ENCODE measurements around the gene MRPL24.
A peak's percentile ranks its signal among the peaks of the same experiment; 100 is the strongest.

MRPL24 gene

DNA sequence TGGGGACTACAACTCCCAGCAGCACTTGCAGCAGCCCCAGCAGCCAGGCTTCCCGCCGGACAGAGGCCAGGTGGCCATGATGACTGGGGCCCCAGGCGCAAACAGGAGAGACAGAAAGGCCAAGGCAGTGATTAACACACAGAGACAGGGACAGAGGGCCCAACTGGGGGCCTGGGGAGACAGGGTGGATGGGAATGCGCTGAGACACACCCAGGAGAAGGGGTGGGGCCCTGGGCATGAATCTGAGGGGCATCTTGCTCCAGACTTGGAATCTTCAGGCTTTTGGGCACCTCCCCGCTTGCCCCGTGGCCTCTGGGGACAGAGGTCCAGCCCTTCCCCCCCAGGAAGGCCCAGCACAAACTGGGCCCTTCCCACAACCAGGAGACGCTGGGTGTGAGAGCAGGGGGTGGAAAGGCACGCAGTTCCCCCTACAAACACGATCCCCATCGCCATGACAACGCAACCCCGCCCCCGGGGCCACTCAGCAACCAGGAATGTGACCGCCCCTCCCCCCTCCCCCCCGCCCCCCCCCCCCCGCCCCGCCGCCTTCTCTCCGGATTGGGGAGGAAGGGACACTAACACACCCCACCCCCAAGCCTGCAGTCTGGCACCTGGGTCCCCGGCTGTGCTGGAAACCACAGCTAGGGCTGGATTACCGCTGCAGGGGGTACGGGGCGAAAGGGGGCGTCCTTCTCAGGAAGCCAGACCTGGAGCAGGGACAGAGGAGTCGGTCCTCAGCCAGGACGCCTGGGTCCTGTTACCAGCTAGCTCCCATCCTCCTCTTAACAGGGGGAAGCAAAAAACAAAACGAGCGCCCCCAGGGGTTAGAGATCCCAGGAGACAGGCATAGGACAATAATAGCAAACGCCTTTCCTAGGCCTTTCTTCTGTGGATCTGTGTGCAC is 6.1 kb upstream of the MRPL24 start (continued):
- TF ChIP-seq ZNF585B (tag by site-specific recombination; IDR thresholded peaks at IDR 0.05) (no peak), ZNF560 (tag by site-specific recombination; IDR thresholded peaks at IDR 0.05; ENCODE audit: borderline replicate concordance) (no peak), ZNF239 (tag by site-specific recombination; IDR thresholded peaks at IDR 0.05) (no peak), YY1 (tag by site-specific recombination; IDR thresholded peaks at IDR 0.05) (peak; percentile 81), KLF16 (tag by site-specific recombination; IDR thresholded peaks at IDR 0.05) (peak; percentile 69), ZNF138 (tag by site-specific recombination; IDR thresholded peaks at IDR 0.05; ENCODE audit: borderline replicate concordance) (no peak), ZNF24 (tag by site-specific recombination; IDR thresholded peaks at IDR 0.05) (peak; percentile 22; the same call in 1 of the 2 replicates), ZNF707 (tag by site-specific recombination; IDR thresholded peaks at IDR 0.05) (no peak), ZNF133 (tag by site-specific recombination; IDR thresholded peaks at IDR 0.05) (no peak), ZNF596 (tag by site-specific recombination; IDR thresholded peaks at IDR 0.05) (0 out of 2 replicates have a peak, but pooled peaks have one; percentile 10), GFI1B (tag by site-specific recombination; IDR thresholded peaks at IDR 0.05) (no peak), ZNF677 (tag by site-specific recombination; IDR thresholded peaks at IDR 0.05) (no peak), ZNF558 (tag by site-specific recombination; IDR thresholded peaks at IDR 0.05) (no peak), OVOL3 (tag by site-specific recombination; IDR thresholded peaks at IDR 0.05) (no peak), ZNF394 (tag by site-specific recombination; IDR thresholded peaks at IDR 0.05; ENCODE audit: borderline replicate concordance) (peak; percentile 56; the same call in 1 of the 2 replicates), ZNF335 (tag by site-specific recombination; conservative IDR thresholded peaks at IDR 0.05) (peak; percentile 92), ZNF837 (tag by site-specific recombination; IDR thresholded peaks at IDR 0.05) (no peak), ZNF223 (tag by site-specific recombination; IDR thresholded peaks at IDR 0.05) (no peak), ZNF423 (tag by site-specific recombination; IDR thresholded peaks at IDR 0.05) (peak; percentile 88; the same call in 1 of the 2 replicates), ZNF843 (tag by site-specific recombination; IDR thresholded peaks at IDR 0.05) (no peak), HOXC10 (CRISPR knock-in tag; IDR thresholded peaks at IDR 0.05) (no peak), IKZF3 (tag by site-specific recombination; IDR thresholded peaks at IDR 0.05) (peak; percentile 53), ZNF768 (tag by site-specific recombination; IDR thresholded peaks at IDR 0.05) (no peak; the same call in 1 of the 2 replicates), ZNF132 (tag by site-specific recombination; IDR thresholded peaks at IDR 0.05; ENCODE audit: borderline replicate concordance) (no peak), ZNF23 (tag by site-specific recombination; IDR thresholded peaks at IDR 0.05; ENCODE audit: borderline replicate concordance) (no peak), ZNF341 (tag by site-specific recombination; IDR thresholded peaks at IDR 0.05; ENCODE audit: low read depth) (peak; percentile 96), ZNF529 (tag by site-specific recombination; IDR thresholded peaks at IDR 0.05; ENCODE audit: insufficient replicate concordance) (no peak)
- TF ChIP-seq, protein P1, sequence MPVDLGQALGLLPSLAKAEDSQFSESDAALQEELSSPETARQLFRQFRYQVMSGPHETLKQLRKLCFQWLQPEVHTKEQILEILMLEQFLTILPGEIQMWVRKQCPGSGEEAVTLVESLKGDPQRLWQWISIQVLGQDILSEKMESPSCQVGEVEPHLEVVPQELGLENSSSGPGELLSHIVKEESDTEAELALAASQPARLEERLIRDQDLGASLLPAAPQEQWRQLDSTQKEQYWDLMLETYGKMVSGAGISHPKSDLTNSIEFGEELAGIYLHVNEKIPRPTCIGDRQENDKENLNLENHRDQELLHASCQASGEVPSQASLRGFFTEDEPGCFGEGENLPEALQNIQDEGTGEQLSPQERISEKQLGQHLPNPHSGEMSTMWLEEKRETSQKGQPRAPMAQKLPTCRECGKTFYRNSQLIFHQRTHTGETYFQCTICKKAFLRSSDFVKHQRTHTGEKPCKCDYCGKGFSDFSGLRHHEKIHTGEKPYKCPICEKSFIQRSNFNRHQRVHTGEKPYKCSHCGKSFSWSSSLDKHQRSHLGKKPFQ (tag by site-specific recombination; IDR thresholded peaks at IDR 0.05) = no peak
- TF ChIP-seq, protein P2, sequence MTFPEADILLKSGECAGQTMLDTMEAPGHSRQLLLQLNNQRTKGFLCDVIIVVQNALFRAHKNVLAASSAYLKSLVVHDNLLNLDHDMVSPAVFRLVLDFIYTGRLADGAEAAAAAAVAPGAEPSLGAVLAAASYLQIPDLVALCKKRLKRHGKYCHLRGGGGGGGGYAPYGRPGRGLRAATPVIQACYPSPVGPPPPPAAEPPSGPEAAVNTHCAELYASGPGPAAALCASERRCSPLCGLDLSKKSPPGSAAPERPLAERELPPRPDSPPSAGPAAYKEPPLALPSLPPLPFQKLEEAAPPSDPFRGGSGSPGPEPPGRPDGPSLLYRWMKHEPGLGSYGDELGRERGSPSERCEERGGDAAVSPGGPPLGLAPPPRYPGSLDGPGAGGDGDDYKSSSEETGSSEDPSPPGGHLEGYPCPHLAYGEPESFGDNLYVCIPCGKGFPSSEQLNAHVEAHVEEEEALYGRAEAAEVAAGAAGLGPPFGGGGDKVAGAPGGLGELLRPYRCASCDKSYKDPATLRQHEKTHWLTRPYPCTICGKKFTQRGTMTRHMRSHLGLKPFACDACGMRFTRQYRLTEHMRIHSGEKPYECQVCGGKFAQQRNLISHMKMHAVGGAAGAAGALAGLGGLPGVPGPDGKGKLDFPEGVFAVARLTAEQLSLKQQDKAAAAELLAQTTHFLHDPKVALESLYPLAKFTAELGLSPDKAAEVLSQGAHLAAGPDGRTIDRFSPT (tag by site-specific recombination; IDR thresholded peaks at IDR 0.05) = no peak
- TF ChIP-seq, protein P3, sequence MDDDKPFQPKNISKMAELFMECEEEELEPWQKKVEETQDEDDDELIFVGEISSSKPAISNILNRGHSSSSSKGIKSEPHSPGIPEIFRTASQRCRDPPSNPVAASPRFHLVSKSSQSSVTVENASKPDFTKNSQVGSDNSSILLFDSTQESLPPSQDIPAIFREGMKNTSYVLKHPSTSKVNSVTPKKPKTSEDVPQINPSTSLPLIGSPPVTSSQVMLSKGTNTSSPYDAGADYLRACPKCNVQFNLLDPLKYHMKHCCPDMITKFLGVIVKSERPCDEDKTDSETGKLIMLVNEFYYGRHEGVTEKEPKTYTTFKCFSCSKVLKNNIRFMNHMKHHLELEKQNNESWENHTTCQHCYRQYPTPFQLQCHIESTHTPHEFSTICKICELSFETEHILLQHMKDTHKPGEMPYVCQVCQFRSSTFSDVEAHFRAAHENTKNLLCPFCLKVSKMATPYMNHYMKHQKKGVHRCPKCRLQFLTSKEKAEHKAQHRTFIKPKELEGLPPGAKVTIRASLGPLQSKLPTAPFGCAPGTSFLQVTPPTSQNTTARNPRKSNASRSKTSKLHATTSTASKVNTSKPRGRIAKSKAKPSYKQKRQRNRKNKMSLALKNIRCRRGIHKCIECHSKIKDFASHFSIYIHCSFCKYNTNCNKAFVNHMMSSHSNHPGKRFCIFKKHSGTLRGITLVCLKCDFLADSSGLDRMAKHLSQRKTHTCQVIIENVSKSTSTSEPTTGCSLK (tag by site-specific recombination; IDR thresholded peaks at IDR 0.05) = no peak
- TF ChIP-seq, protein P4, sequence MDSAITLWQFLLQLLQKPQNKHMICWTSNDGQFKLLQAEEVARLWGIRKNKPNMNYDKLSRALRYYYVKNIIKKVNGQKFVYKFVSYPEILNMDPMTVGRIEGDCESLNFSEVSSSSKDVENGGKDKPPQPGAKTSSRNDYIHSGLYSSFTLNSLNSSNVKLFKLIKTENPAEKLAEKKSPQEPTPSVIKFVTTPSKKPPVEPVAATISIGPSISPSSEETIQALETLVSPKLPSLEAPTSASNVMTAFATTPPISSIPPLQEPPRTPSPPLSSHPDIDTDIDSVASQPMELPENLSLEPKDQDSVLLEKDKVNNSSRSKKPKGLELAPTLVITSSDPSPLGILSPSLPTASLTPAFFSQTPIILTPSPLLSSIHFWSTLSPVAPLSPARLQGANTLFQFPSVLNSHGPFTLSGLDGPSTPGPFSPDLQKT (IDR thresholded peaks at IDR 0.05; ENCODE audit: borderline replicate concordance, low read depth, low read length) = no peak
- TF ChIP-seq, protein P5, sequence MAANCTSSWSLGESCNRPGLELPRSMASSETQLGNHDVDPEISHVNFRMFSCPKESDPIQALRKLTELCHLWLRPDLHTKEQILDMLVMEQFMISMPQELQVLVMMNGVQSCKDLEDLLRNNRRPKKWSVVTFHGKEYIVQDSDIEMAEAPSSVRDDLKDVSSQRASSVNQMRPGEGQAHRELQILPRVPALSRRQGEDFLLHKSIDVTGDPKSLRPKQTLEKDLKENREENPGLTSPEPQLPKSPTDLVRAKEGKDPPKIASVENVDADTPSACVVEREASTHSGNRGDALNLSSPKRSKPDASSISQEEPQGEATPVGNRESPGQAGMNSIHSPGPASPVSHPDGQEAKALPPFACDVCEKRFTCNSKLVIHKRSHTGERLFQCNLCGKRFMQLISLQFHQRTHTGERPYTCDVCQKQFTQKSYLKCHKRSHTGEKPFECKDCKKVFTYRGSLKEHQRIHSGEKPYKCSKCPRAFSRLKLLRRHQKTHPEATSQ (tag by site-specific recombination; IDR thresholded peaks at IDR 0.05) = no peak

Measured in HEK293 (cell line).